MM.1S (cell line): Measurements from ENCODE around the gene SCAF11.
A peak's percentile ranks its signal among the peaks of the same experiment; 100 is the strongest.

ENCODE experiments used
- DNase-seq: peaks from one replicate; pipeline ENCODE4 v3.0.0-alpha.2; 2015
- H2AFZ ChIP-seq: fragments of 300-600 bp; sonication (generic); 2 replicates; pipeline ENCODE4 v1.6.0; 2016; ENCODE audit warnings: antibody characterized with exemption, low read length
- H3F3A ChIP-seq: fragments of 300-600 bp; sonication (generic); 2 replicates; pipeline ENCODE4 v1.6.1; 2016; ENCODE audit warnings: mild to moderate bottlenecking, antibody characterized with exemption, low read length, moderate library complexity, mixed read lengths; ENCODE audit not compliant: insufficient read depth
- H3K27ac ChIP-seq: fragments of 300-600 bp; sonication (generic); 2 replicates; pipeline ENCODE4 v1.5.1; 2016; ENCODE audit warnings: mild to moderate bottlenecking, low read length
- H3K27me3 ChIP-seq: fragments of 300-600 bp; sonication (generic); replicated peaks from 2 replicates; pipeline ENCODE4 v1.6.0; 2016; ENCODE audit warnings: low read length; ENCODE audit not compliant: insufficient read depth
- H3K36me3 ChIP-seq: fragments of 300-600 bp; sonication (generic); replicated peaks from 2 replicates; pipeline ENCODE4 v1.6.1; 2016; ENCODE audit warnings: mild to moderate bottlenecking, low read length, mixed read lengths; ENCODE audit not compliant: insufficient read depth
- H3K4me1 ChIP-seq: fragments of 300-600 bp; sonication (generic); 2 replicates; pipeline ENCODE4 v1.6.1; 2016; ENCODE audit warnings: low read length, mixed read lengths
- H3K4me2 ChIP-seq: fragments of 300-600 bp; sonication (generic); 2 replicates; pipeline ENCODE4 v1.6.0; 2016; ENCODE audit warnings: low read depth, low read length
- H3K4me3 ChIP-seq: fragments of 300-600 bp; sonication (generic); 2 replicates; pipeline ENCODE4 v1.5.1; 2016; ENCODE audit warnings: low read length, mixed read lengths
- H3K79me2 ChIP-seq: fragments of 300-600 bp; sonication (generic); 2 replicates; pipeline ENCODE4 v1.6.1; 2016; ENCODE audit warnings: mixed run types, low read length, mixed read lengths
- H3K9ac ChIP-seq: fragments of 300-600 bp; sonication (generic); 2 replicates; pipeline ENCODE4 v1.6.1; 2016; ENCODE audit warnings: low read length, mixed read lengths
- H3K9me2 ChIP-seq: fragments of 300-600 bp; sonication (generic); replicated peaks from 2 replicates; pipeline ENCODE4 v1.6.1; 2016; ENCODE audit warnings: mild to moderate bottlenecking, low read length, mixed read lengths; ENCODE audit not compliant: insufficient read depth
- H3K9me3 ChIP-seq: fragments of 300-600 bp; sonication (generic); replicated peaks from 2 replicates; pipeline ENCODE4 v1.6.1; 2016; ENCODE audit warnings: mild to moderate bottlenecking, low read length, mixed read lengths; ENCODE audit not compliant: insufficient read depth
- H4K20me1 ChIP-seq: fragments of 300-600 bp; sonication (generic); 2 replicates; pipeline ENCODE4 v1.6.1; 2016; ENCODE audit warnings: mild to moderate bottlenecking, low read length, moderate library complexity, mixed read lengths; ENCODE audit not compliant: insufficient read depth
- CTCF ChIP-seq: fragments of 300-600 bp; sonication (generic); IDR thresholded peaks from 2 replicates; pipeline ENCODE4 v1.5.1; 2016; ENCODE audit warnings: antibody characterized with exemption, low read length, mixed read lengths
- EZH2 ChIP-seq: fragments of 300-600 bp; sonication (generic); optimal IDR thresholded peaks from 2 replicates; pipeline ENCODE3; 2017; ENCODE audit warnings: low read depth, mild to moderate bottlenecking, antibody characterized with exemption, low read length, mixed read lengths
- EZH2phosphoT487 ChIP-seq: fragments of 300-600 bp; sonication (generic); IDR thresholded peaks from 2 replicates; pipeline ENCODE4 v1.6.1; 2018; ENCODE audit warnings: antibody characterized with exemption, low read length

The SCAF11 gene

GRCh38 chr12:45986641-45987339, 3.6 kb downstream of the SCAF11 start:
- H3K4me1 ChIP-seq: peaks cover 41% of the 10 kb centered on the region
- H4K20me1 ChIP-seq: peaks cover 52% of the 10 kb centered on the region
- H3K27me3 ChIP-seq: no peaks in the 10 kb centered on the region
- H3F3A ChIP-seq: peaks cover 23% of the 10 kb centered on the region
- no peaks in the 10 kb centered on the region for H3K9me3 ChIP-seq
- H3K9me2 ChIP-seq: no peaks in the 10 kb centered on the region
- H3K4me2 ChIP-seq: peak overlapping the region; percentile 82; the same call in 1 of the 2 replicates
- no peak overlapping the region for H3K9ac ChIP-seq
- H3K79me2 ChIP-seq: peaks cover 85% of the 10 kb centered on the region
- H3K27ac ChIP-seq: peak overlapping the region; percentile 9; the same call in 1 of the 2 replicates
- no peak overlapping the region for H3K4me3 ChIP-seq
- DNase-seq: no peak
- no peaks in the 10 kb centered on the region for H3K36me3 ChIP-seq
- no peak overlapping the region for H2AFZ ChIP-seq
- TF ChIP-seq EZH2phosphoT487: no peak
- no peak for TF ChIP-seq CTCF
- TF ChIP-seq EZH2: no peak

DNA sequence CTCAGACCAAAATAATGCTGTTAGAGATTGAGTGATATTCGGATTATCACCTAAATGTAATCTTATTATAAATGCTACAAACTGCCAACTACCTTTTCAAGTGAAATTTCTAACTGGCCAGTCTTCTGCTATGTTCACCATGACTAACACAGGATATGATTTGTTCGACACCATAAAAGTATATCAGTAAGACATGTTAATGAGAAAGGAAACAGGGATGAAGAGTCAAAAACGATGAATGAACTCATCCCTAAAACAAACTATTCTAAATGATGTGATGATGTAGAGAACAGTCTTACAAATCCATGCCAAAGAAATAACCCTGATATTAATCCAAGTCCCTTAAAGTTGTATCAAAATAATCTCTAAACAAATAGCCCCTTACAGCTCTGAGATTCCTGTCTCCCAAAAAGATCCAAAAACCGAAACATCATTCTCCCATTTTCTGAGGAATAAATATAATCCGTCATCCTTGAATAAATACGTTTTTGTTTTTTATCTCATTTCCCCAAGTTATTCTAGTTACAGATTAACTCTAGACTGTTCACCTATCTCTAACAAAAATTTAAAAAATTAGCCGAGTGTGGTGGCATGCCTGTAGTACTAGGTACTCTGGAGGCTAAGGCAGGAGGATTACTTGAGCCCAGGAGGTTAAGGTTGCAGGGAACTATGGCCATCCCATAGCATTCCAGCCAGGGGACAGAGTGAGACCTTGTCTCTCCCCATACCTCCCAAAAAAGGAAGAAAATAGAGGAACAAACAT, 9.1 kb downstream of the SCAF11 start:
- Histone ChIP-seq H3K9me2 (no peaks in the 10 kb centered on the region), H3K27me3 (no peaks in the 10 kb centered on the region), H3K27ac (no peak overlapping the region), H3K79me2 (peaks cover 100% of the 10 kb centered on the region), H3K36me3 (no peaks in the 10 kb centered on the region), H3F3A (no peaks in the 10 kb centered on the region), H3K4me1 (peaks cover 12% of the 10 kb centered on the region), H3K9me3 (no peaks in the 10 kb centered on the region), H4K20me1 (peaks cover 86% of the 10 kb centered on the region), H3K9ac (no peak overlapping the region), H2AFZ (no peak overlapping the region), H3K4me2 (no peak overlapping the region), H3K4me3 (no peak overlapping the region)
- no peak for TF ChIP-seq EZH2phosphoT487
- no peak for TF ChIP-seq CTCF
- TF ChIP-seq EZH2: no peak
- no peak for DNase-seq

GRCh38 chr12:45980540-45980939, 9.8 kb downstream of the SCAF11 start:
- Histone ChIP-seq H3K79me2 (peaks cover 100% of the 10 kb centered on the region), H2AFZ (no peak overlapping the region), H3K27me3 (no peaks in the 10 kb centered on the region), H3K9me3 (no peaks in the 10 kb centered on the region), H3F3A (no peaks in the 10 kb centered on the region), H3K9me2 (no peaks in the 10 kb centered on the region), H3K27ac (no peak overlapping the region), H3K4me3 (no peak overlapping the region), H3K4me2 (no peak overlapping the region), H3K4me1 (peaks cover 11% of the 10 kb centered on the region), H4K20me1 (peaks cover 84% of the 10 kb centered on the region), H3K9ac (no peak overlapping the region), H3K36me3 (no peaks in the 10 kb centered on the region)
- DNase-seq: no peak
- TF ChIP-seq EZH2 (no peak), CTCF (no peak), EZH2phosphoT487 (no peak)
